DND-41 (cell line): ENCODE results near the gene FOXK1.
"Not testable (repeated sequence)": the region's sequence is repeated elsewhere in the genome, so short reads cannot be mapped to it uniquely, and the experiment has no call there.

Experiments used
- EZH2 ChIP-seq: IDR thresholded peaks from 3 replicates; pipeline ENCODE4 v1.6.1; 2012; ENCODE audit warnings: borderline replicate concordance, low read depth, mild to moderate bottlenecking, moderate library complexity, low read length, inconsistent platforms; ENCODE audit not compliant: severe bottlenecking
- TF ChIP-seq, protein P1 (sequence below): IDR thresholded peaks from 2 replicates; pipeline ENCODE4 v1.5.1; 2012; ENCODE audit warnings: borderline replicate concordance, low read length, moderate library complexity, mild to moderate bottlenecking; ENCODE audit not compliant: poor library complexity, severe bottlenecking; ENCODE audit errors: extremely low read depth

DNA sequence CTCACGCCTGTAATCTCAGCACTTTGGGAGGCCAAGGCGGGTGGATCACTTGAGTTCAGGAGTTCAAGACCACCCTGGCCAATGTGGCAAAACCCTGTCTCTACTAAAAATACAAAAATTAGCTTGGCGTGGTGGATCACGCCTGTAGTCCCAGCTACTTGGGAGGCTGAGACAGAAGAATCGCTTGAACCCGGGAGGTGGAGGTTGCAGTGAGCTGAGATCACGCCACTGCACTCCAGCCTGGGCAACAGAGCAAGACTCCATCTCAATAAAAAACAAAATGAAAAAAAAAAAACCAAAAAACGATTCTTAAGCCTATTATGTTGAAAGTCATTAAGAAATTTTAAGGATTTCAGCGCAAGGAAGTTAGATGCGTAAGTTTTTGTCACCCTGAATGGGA lies 3.6 kb downstream of the FOXK1 start:
- TF ChIP-seq, protein P1, sequence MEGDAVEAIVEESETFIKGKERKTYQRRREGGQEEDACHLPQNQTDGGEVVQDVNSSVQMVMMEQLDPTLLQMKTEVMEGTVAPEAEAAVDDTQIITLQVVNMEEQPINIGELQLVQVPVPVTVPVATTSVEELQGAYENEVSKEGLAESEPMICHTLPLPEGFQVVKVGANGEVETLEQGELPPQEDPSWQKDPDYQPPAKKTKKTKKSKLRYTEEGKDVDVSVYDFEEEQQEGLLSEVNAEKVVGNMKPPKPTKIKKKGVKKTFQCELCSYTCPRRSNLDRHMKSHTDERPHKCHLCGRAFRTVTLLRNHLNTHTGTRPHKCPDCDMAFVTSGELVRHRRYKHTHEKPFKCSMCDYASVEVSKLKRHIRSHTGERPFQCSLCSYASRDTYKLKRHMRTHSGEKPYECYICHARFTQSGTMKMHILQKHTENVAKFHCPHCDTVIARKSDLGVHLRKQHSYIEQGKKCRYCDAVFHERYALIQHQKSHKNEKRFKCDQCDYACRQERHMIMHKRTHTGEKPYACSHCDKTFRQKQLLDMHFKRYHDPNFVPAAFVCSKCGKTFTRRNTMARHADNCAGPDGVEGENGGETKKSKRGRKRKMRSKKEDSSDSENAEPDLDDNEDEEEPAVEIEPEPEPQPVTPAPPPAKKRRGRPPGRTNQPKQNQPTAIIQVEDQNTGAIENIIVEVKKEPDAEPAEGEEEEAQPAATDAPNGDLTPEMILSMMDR: not testable (repeated sequence)
- not testable (repeated sequence) for TF ChIP-seq EZH2
